GM13976 (cell line): ENCODE results near the gene KIAA0513.

Experiments used
- DNase-seq: peaks from one replicate; pipeline ENCODE4 v3.0.0; 2012; ENCODE audit warnings: low spot score
- CTCF ChIP-seq: IDR thresholded peaks from 2 replicates; pipeline ENCODE4 v1.5.1; 2012; ENCODE audit warnings: borderline replicate concordance, mild to moderate bottlenecking; ENCODE audit not compliant: insufficient read depth; ENCODE audit errors: extremely low read depth, missing control alignments, control extremely low read depth
- in situ Hi-C: fragments of 300-500 bp; cut with MboI; formaldehyde crosslinking; loops from one replicate; pipeline ENCODE4 v1.12.0; 2022; ENCODE audit warnings: low sequenced_read_pairs, mixed read lengths, inconsistent platforms; ENCODE audit not compliant: unreplicated experiment

Gene KIAA0513

GRCh38 chr16:85127379-85127723, 99.8 kb downstream of the KIAA0513 start:
- in situ Hi-C loops: no loop called here
- no peak for TF ChIP-seq CTCF
- DNase-seq: no peak

- no peak for DNase-seq
- in situ Hi-C loops: no loop called here
- TF ChIP-seq CTCF: no peak
Observed at GRCh38 chr16:85128079-85128837, 100.7 kb downstream of the KIAA0513 start.

GRCh38 chr16:85129876-85130704, 102.5 kb downstream of the KIAA0513 start:
- in situ Hi-C loops: no loop called here
- no peak for DNase-seq
- no peak for TF ChIP-seq CTCF

- DNase-seq: no peak
- no peak for TF ChIP-seq CTCF
- in situ Hi-C loops: no loop called here
Observed at GRCh38 chr16:85130705-85131028, 103.1 kb downstream of the KIAA0513 start.

- TF ChIP-seq CTCF: no peak
- in situ Hi-C loops: no loop called here
- DNase-seq: no peak
Observed at GRCh38 chr16:85132456-85133289, 105.1 kb downstream of the KIAA0513 start.

- in situ Hi-C loops: no loop called here
- no peak for DNase-seq
- no peak for TF ChIP-seq CTCF
Observed at GRCh38 chr16:85133290-85133599, 105.7 kb downstream of the KIAA0513 start.
